ENCODE data around the gene NAA15.
"Not testable (repeated sequence)": the region's sequence is repeated elsewhere in the genome, so short reads cannot be mapped to it uniquely, and the experiment has no call there.

Gene NAA15

GRCh38 chr4:139312552-139313332, 11.4 kb downstream of the NAA15 start:
- ATAC-seq (ENCODE audit: low read depth), result peak; percentile 58
- H3K4me1 Mint-ChIP-seq, result peaks cover 52% of the 10 kb centered on the region

GRCh38 chr4:139313414-139313813, 12.1 kb downstream of the NAA15 start:
- H3K4me1 Mint-ChIP-seq, result peaks cover 52% of the 10 kb centered on the region
- not testable (repeated sequence) for H3K27me3 Mint-ChIP-seq; H3K9me3 Mint-ChIP-seq; ATAC-seq (ENCODE audit: low read depth); H3K36me3 Mint-ChIP-seq; DNase-seq (ENCODE audit: low spot score in 2 of 2)
- H3K4me3 Mint-ChIP-seq, result peak overlapping the region; percentile 56
- peak overlapping the region; percentile 76 for H3K27ac Mint-ChIP-seq

More at GRCh38 chr4:139312552-139313332, 11.4 kb downstream of the NAA15 start:
- Mint-ChIP-seq H3K4me3 (peak overlapping the region; percentile 18), H3K27me3 (no peaks in the 10 kb centered on the region), H3K36me3 (peaks cover 2% of the 10 kb centered on the region), H3K27ac (peak overlapping the region; percentile 18), H3K9me3 (no peaks in the 10 kb centered on the region)
- no peak for DNase-seq (ENCODE audit: low spot score in 2 of 2)

- ATAC-seq (ENCODE audit: low read depth), result peak; percentile 23
- peaks cover 51% of the 10 kb centered on the region for H3K4me1 Mint-ChIP-seq
- H3K36me3 Mint-ChIP-seq, result peaks cover 2% of the 10 kb centered on the region
- peak overlapping the region; percentile 79 for H3K4me3 Mint-ChIP-seq
- DNase-seq (ENCODE audit: low spot score in 2 of 2), result no peak
- no peaks in the 10 kb centered on the region for H3K27me3 Mint-ChIP-seq
- peak overlapping the region; percentile 76 for H3K27ac Mint-ChIP-seq
- no peaks in the 10 kb centered on the region for H3K9me3 Mint-ChIP-seq
Observed at GRCh38 chr4:139314047-139314800, 12.9 kb downstream of the NAA15 start.

GRCh38 chr4:139315221-139315675, 13.9 kb downstream of the NAA15 start:
- Mint-ChIP-seq H3K9me3 (no peaks in the 10 kb centered on the region), H3K27ac (peak overlapping the region; percentile 76), H3K4me1 (peaks cover 56% of the 10 kb centered on the region), H3K36me3 (peaks cover 5% of the 10 kb centered on the region), H3K27me3 (no peaks in the 10 kb centered on the region), H3K4me3 (peak overlapping the region; percentile 79)
- peak; percentile 82 for ATAC-seq (ENCODE audit: low read depth)
- DNase-seq (ENCODE audit: low spot score in 2 of 2), result peak; percentile 27 to 35

GRCh38 chr4:139316733-139317132, 15.4 kb downstream of the NAA15 start:
- H3K36me3 Mint-ChIP-seq, result peaks cover 9% of the 10 kb centered on the region
- H3K9me3 Mint-ChIP-seq, result no peaks in the 10 kb centered on the region
- H3K4me3 Mint-ChIP-seq, result peak overlapping the region; percentile 21
- no peaks in the 10 kb centered on the region for H3K27me3 Mint-ChIP-seq
- H3K27ac Mint-ChIP-seq, result peak overlapping the region; percentile 76
- DNase-seq (ENCODE audit: low spot score in 2 of 2), result no peak
- ATAC-seq (ENCODE audit: low read depth), result no peak
- peaks cover 48% of the 10 kb centered on the region for H3K4me1 Mint-ChIP-seq

- DNase-seq (ENCODE audit: low spot score in 2 of 2), result no peak
- peaks cover 13% of the 10 kb centered on the region for H3K36me3 Mint-ChIP-seq
- no peaks in the 10 kb centered on the region for H3K9me3 Mint-ChIP-seq
- H3K4me1 Mint-ChIP-seq, result peaks cover 49% of the 10 kb centered on the region
- ATAC-seq (ENCODE audit: low read depth), result no peak
- no peak overlapping the region for H3K27ac Mint-ChIP-seq
- no peak overlapping the region for H3K4me3 Mint-ChIP-seq
- H3K27me3 Mint-ChIP-seq, result no peaks in the 10 kb centered on the region
Observed at GRCh38 chr4:139317635-139318034, 16.3 kb downstream of the NAA15 start.

- H3K27ac Mint-ChIP-seq, result peak overlapping the region; percentile 59
- no peaks in the 10 kb centered on the region for H3K27me3 Mint-ChIP-seq
- ATAC-seq (ENCODE audit: low read depth), result no peak
- H3K36me3 Mint-ChIP-seq, result peaks cover 13% of the 10 kb centered on the region
- DNase-seq (ENCODE audit: low spot score in 2 of 2), result no peak
- H3K9me3 Mint-ChIP-seq, result no peaks in the 10 kb centered on the region
- no peak overlapping the region for H3K4me3 Mint-ChIP-seq
- peaks cover 46% of the 10 kb centered on the region for H3K4me1 Mint-ChIP-seq
Observed at GRCh38 chr4:139319571-139319970, 18.3 kb downstream of the NAA15 start.

GRCh38 chr4:139322070-139322469, 20.8 kb downstream of the NAA15 start:
- Mint-ChIP-seq H3K27ac (peak overlapping the region; percentile 14), H3K4me1 (peaks cover 31% of the 10 kb centered on the region), H3K36me3 (peaks cover 13% of the 10 kb centered on the region)
- ATAC-seq (ENCODE audit: low read depth); H3K4me3 Mint-ChIP-seq; H3K27me3 Mint-ChIP-seq; DNase-seq (ENCODE audit: low spot score in 2 of 2); H3K9me3 Mint-ChIP-seq: not testable (repeated sequence)

GRCh38 chr4:139322541-139322940, 21.2 kb downstream of the NAA15 start:
- not testable (repeated sequence) for H3K27me3 Mint-ChIP-seq; DNase-seq (ENCODE audit: low spot score in 2 of 2); ATAC-seq (ENCODE audit: low read depth); H3K4me3 Mint-ChIP-seq; H3K9me3 Mint-ChIP-seq
- peaks cover 27% of the 10 kb centered on the region for H3K4me1 Mint-ChIP-seq
- H3K36me3 Mint-ChIP-seq, result peaks cover 14% of the 10 kb centered on the region
- H3K27ac Mint-ChIP-seq, result peak overlapping the region; percentile 14

GRCh38 chr4:139324620-139325019, 23.3 kb downstream of the NAA15 start:
- ATAC-seq (ENCODE audit: low read depth), result no peak
- Mint-ChIP-seq H3K4me3 (no peak overlapping the region), H3K9me3 (peaks cover 3% of the 10 kb centered on the region), H3K27ac (no peak overlapping the region), H3K4me1 (peaks cover 29% of the 10 kb centered on the region), H3K27me3 (no peaks in the 10 kb centered on the region), H3K36me3 (peaks cover 24% of the 10 kb centered on the region)
- DNase-seq (ENCODE audit: low spot score in 2 of 2), result no peak

GRCh38 chr4:139329665-139330200, 28.4 kb downstream of the NAA15 start:
- peaks cover 3% of the 10 kb centered on the region for H3K9me3 Mint-ChIP-seq
- no peak for ATAC-seq (ENCODE audit: low read depth)

GRCh38 chr4:139330283-139330682, 29.0 kb downstream of the NAA15 start:
- ATAC-seq (ENCODE audit: low read depth), result no peak
- Mint-ChIP-seq H3K27ac (peak overlapping the region; percentile 71), H3K4me1 (peaks cover 18% of the 10 kb centered on the region), H3K9me3 (peaks cover 3% of the 10 kb centered on the region), H3K27me3 (no peaks in the 10 kb centered on the region), H3K4me3 (no peak overlapping the region), H3K36me3 (peaks cover 26% of the 10 kb centered on the region)
- DNase-seq (ENCODE audit: low spot score in 2 of 2), result no peak

More at GRCh38 chr4:139329665-139330200, 28.4 kb downstream of the NAA15 start:
- Mint-ChIP-seq H3K27ac (peak overlapping the region; percentile 71), H3K4me3 (no peak overlapping the region), H3K27me3 (no peaks in the 10 kb centered on the region), H3K36me3 (peaks cover 26% of the 10 kb centered on the region), H3K4me1 (peaks cover 18% of the 10 kb centered on the region)
- DNase-seq (ENCODE audit: low spot score in 2 of 2), result no peak

- DNase-seq (ENCODE audit: low spot score in 2 of 2) (no peak), ATAC-seq (ENCODE audit: low read depth) (no peak)
- Mint-ChIP-seq H3K27ac (no peak overlapping the region), H3K36me3 (peaks cover 28% of the 10 kb centered on the region), H3K4me1 (peaks cover 18% of the 10 kb centered on the region), H3K9me3 (peaks cover 3% of the 10 kb centered on the region), H3K4me3 (no peak overlapping the region), H3K27me3 (no peaks in the 10 kb centered on the region)
Observed at GRCh38 chr4:139331185-139331584, 29.9 kb downstream of the NAA15 start.

- Mint-ChIP-seq H3K4me3 (no peak overlapping the region), H3K9me3 (peaks cover 3% of the 10 kb centered on the region), H3K27ac (no peak overlapping the region), H3K27me3 (no peaks in the 10 kb centered on the region), H3K36me3 (peaks cover 36% of the 10 kb centered on the region), H3K4me1 (peaks cover 23% of the 10 kb centered on the region)
- ATAC-seq (ENCODE audit: low read depth) (no peak), DNase-seq (ENCODE audit: low spot score in 2 of 2) (no peak)
Observed at GRCh38 chr4:139333046-139333445, 31.7 kb downstream of the NAA15 start.

Measured in memory B cell (primary cell).